ENCODE results near the gene MSANTD3. TPM values are rescaled to one million over a fixed set of nuclear protein-coding genes. Genes with fewer than 3 reads are reported as not detected.

Gene MSANTD3
- total RNA-seq, 1 donor, result 76.1 TPM

GRCh38 chr9:100499866-100500265, 72.9 kb downstream of the MSANTD3 start:
- no peak for TF ChIP-seq CTCF (IDR thresholded peaks at IDR 0.05; ENCODE audit: insufficient read depth, low read length)
- DNase-seq (ENCODE audit: low read depth), result no peak
- H3K4me3 ChIP-seq (ENCODE audit: low read depth, low read length), result no peak overlapping the region

Other genes with a start within 250 kb of the MSANTD3 start
- gene TEX10, start 74.2 kb upstream of the MSANTD3 start, total RNA-seq (ENCODE audit: low replicate concordance), result 36.0 and 41.6 TPM in 2 replicates
- 0.49 and 1.3 TPM in 2 replicates for gene TMEFF1, start 46.0 kb downstream of the MSANTD3 start, total RNA-seq (ENCODE audit: low replicate concordance)
- gene CAVIN4, start 150.9 kb downstream of the MSANTD3 start, total RNA-seq (ENCODE audit: low replicate concordance), result 1.4 TPM in 2 replicates

Data from fibroblast of the aortic adventitia (primary cell).